HG03442 (cell line): ENCODE measurements around the gene VSIG8.

Experiments
- ATAC-seq: cut with Tn5 transposase; IDR thresholded peaks from one replicate; pipeline ENCODE4 v1.9.1; 2021; ENCODE audit warnings: mild to moderate bottlenecking, moderate library complexity; ENCODE audit not compliant: unreplicated experiment

VSIG8 gene

DNA sequence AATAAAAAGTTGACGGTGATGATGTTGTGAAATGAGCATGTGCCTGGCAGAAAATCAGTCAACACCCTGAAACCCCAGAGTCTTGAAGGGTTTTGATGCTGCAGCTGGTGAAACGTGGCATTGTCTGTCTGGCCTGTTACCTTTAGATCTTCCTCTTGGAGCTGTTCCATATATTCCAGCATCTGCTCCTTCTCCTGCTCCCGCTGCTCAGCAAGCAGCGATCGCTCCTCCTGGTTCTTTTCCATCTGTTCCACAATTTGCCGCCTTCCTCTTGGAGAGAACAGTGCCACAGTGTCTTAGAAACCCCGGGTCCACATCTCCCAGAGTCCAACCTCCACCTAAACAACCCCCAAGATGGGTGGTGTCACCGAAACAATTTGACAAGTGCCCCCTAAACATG is 21.8 kb upstream of the VSIG8 start:
- ATAC-seq: no peak

DNA sequence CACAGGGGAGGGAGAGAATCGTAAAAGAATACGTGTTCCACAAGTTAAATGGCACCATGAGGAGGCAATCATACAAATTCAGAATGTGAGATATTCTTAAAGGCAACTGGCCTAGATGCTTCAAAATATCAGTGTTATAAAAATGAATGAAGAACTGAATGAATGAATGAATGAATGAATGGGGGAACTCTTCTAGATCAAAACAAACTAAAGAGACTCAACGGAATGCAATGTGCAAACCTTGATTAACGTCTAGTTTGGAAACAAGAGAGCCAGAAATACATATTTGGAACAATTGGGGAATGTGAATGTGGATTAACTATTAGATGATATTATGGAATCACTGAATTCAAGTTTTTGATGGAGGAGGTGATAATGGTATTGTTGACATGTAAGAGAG is 20.7 kb upstream of the VSIG8 start:
- ATAC-seq: no peak

DNA sequence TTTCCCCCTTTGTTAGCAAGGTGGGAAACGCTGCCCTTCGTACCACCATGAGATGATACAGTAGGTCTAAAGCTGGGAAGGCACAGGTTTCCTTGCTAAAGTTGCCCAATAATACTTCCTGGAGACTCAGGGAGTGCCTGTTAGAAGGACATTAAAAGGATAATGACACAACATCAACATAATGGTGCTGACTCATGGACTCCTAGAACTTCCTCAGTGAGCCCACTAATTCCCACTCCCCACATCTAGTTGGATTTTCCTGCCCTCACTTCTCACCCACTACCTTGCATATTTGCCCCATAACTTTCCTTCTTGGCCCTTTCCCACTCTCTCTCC is 20.0 kb upstream of the VSIG8 start:
- no peak for ATAC-seq

DNA sequence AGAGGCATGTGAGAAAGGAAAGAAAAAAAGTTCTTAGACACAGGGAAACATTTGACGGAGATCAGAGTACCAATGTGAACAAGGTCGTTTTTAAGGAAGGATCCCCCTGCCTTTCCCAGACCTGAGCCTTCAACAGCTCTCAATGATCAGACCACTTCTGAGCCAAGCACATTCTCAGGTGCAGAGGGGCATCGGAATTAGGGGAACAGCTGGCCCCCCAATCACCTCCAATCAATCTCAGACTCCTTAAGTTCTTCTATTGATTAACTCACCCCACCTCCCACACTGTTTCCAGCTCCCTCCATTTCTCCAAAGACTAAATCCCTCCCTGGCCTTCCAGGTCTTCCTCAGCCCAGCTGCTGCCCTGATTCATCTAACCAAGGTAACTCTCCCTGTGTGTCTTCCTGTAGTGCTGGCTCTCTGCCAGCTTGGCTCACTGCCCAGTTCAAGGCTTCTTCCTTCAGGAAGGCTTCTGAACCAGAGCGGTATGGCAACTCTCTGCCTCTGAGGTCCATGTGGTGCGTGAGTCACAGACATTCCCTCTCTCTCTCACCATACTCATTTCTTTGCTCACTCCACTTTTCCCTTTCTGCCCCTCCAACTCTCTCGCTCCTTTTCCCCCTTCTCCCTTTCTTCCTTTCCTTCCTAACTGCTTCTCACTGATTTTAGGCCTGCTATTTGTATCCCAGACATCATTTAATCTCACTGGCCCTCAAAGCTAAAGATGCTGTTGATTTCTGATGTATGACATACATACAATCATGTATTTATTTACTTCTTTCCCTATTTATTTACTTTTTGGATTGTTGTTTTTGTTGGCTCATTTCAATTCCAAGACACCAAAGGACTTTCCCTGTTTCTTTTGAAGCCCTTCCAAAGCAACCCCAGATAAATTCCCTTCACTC is 19.4 kb upstream of the VSIG8 start:
- ATAC-seq: no peak

DNA sequence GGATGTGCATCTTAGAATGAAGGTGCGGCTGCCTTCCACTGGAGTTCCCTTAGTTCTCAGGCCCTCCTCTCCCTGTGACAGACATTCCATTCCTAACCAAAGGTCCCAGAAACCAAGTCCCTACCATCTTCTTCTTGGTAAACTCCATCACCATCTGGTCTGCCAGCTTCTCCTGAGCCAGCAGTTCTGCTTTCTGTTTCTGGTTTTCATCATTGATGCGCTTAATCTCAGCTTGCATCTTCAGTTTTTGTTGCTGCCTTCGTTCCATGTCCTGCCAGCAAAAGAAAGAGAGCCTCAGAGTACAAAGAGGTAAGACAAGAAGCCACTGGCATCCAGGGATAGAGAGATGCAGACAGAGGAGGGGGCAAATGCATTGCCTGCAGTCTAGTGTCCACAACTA is 18.0 kb upstream of the VSIG8 start:
- ATAC-seq: no peak

DNA sequence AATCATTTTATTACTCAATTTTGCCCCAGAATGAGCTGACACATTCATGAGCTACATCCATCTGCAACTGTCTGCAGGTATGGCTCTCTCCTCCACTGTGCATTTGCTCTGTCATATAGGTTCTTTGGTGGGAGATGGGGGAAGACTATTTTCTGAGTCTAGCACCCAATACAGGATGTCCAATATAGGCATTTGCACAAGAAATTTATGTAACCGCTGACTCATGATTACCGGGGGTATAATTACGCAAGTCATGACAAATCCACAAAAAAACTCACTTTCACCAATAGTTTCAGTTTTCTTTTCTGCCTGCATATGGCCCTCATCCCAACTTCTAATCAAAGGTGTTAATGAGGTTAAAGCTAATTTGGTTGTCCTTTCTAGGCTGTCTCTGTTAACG is 17.5 kb upstream of the VSIG8 start:
- ATAC-seq: no peak

DNA sequence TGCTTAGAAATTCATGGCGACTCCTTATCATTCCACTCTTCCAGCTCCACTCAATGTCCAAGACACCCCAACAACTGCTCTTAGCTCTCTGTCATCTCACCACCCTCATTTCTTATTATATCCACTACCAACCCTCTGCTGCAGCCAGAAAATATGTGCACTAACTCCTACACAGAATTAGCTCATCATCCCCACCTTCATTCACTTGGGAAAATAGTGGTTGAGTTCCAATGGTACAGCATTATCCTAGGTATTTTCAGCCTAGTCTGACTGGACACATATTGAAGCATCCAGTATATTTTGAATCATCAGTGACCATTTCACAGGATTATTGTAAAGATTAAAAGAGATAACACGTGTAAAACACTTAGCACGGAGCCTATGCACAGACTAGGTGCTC is 16.7 kb upstream of the VSIG8 start:
- no peak for ATAC-seq

DNA sequence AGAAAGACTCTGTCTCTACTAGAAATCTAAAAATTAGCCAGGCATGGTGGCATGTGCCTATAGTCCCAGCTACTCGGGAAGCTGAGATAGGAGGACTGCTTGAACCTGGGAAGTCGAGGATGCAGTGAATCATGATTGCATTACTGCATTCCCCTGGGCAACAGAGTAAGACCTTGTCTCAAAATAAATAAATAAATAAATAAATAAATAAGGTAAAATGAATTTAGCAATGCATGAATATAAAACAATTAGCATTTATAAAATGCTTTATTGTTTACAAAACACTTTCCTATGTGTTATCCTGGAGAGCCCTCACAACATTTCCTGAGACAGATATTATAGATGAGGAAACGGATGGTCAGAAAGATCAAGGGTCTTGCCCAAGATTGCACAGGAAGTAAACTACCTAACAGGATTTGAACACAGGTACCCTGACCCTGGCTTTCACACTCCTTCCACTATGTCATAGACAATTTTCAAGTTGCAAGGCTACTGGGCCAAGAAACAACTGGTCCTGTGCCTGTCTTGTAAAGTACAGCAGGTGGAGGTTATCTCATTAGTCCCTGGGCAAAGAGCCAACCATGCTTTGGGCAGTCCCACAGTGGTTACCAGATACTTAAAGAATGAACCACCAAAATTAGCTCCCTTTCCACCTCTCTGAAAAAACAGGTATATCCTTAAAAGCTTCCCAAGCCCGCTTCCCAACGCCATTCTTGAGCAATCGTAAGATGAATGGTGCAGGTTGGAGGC is 15.4 kb upstream of the VSIG8 start:
- no peak for ATAC-seq

DNA sequence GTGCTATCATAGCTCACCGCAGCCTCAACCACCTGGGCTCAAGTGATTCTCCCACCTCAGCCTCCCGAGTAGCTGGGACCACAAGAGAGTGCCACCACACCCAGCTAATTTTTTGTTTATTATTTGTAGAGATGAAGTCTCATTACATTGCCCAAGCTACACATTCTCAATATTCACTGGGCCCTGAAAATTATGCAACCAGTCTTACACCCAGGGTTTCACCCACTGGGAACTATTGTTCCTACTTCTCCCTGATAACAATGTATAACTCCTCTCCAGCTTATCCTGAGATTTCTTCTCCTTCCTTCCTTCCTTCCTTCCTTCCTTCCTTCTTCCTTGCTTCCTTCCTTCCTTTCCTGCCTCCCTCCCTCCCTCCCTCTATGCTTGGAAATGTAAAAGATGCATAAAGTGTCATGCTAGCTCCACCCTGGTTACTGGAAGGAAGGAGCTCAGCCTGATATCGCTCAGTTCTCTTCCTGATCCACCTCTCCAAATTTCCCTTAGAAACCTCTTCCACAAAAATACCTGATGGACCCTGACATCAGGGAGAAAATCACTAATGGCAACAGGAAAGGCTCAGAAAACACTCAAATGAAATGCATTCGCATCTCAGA is 11.2 kb upstream of the VSIG8 start:
- no peak for ATAC-seq

DNA sequence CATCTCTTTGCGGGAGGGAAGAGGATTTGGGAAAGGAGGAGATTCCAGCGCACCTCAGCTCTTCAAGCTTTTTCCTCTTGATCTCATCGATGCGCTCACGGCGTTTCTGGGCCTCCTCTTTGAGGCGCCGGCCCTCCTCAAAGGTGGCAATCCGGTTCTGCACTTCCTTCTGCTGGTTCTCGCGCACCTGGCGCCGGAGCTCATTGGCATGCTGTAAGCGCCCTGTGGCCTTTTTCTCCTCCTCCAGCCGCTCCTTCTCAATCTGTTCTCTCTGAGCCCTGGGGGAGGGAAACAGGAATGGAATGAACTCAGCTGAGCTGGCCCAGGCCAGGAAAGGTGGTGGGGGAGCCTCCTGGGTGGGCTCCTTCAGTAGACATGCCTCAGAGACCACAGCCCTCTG is 10.4 kb upstream of the VSIG8 start:
- ATAC-seq: no peak

DNA sequence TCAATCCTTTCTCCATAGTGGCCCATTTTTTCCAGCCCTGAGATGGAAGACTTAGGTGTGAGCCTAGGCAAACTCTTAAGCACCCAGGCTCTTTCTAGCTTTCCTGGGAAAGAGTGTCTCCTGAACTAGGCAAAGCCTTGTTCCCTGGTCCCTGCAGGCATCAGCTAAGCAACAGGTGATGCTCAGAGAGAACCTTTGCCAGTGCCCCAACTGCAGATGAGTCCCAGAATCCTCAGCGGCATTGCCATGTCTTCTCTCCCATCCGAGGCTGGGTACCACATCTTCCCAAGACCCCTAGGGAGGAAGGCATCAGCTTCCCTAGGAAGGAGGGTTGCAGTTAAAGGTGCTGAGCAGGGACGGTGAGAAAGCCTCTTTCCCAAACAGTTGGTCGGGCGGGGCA is 8.2 kb upstream of the VSIG8 start:
- ATAC-seq: no peak

DNA sequence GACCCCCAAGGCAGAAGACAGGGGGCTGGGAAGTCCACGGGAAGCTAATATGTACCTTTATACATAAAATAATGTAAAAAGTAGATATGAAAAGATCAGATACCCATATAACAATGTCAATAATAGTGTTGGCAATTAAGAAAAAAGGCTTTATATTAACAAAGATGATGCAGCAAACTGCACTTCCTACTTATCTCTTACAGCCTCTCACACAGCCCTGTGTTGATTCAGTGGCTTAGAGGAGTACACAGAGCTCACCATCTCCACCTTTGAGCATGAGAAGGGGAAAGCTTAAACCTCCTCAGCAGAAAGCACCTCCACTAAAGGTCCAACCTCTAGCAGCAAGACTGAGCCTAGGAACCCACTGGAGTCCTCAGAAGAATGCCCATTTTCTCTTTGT is 7.2 kb upstream of the VSIG8 start:
- no peak for ATAC-seq

DNA sequence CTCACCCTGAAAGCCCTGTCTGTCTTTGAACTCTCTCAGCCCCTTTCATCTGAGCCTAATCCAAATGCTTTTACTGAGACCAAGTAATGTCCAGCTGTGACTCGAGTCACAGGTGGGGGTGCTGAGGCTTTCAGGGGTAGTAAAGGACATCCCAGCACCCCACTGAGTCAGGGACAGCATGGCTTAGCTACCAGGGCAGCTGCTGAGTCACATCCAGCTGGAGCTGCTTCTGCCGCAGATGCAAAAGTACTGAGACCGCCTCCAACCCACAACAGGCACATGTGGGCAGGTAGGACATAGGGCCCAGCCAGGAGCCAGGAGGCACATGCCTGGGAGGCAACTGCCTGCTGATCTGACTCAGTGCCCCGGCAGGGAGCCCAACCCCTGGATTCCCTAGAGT is 6.7 kb upstream of the VSIG8 start:
- no peak for ATAC-seq

DNA sequence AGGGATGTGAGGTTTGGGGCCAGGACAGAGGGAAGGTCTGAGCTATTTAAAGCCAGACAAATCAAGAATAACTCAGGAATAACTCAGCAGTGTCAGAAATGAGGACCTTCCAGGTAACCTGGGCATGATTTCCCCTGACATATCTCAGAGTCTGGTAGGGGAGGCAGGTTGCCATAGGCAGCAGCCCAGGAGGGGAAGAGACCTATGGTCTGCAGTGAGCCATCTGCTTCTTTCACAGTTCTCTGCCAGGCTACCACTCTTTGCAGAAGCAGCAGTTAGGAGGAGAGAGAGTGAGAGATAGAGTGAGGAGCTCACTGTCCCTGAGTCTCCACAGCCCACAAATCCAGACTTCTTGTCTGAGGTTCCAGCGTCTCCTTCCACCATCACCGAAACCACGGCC is 6.3 kb upstream of the VSIG8 start:
- ATAC-seq: no peak

DNA sequence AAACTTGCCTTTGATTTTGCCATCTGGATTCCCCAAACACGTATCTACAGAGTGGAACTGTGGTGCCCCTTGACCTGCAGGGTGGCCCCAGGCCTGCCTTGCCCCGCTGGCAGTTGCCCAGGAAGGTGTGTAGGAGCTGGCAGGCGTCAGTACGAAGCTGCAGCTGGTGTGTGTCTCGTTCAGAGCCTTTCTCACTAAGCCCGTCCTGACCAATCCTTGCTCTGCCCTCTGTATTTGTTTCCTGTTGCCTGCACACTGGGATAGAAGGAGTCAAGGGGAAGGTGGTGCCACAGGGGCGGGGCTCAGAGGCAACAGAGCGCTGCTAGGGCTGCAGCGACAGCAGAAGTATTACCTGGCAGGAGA is 5.2 kb upstream of the VSIG8 start:
- ATAC-seq: no peak

DNA sequence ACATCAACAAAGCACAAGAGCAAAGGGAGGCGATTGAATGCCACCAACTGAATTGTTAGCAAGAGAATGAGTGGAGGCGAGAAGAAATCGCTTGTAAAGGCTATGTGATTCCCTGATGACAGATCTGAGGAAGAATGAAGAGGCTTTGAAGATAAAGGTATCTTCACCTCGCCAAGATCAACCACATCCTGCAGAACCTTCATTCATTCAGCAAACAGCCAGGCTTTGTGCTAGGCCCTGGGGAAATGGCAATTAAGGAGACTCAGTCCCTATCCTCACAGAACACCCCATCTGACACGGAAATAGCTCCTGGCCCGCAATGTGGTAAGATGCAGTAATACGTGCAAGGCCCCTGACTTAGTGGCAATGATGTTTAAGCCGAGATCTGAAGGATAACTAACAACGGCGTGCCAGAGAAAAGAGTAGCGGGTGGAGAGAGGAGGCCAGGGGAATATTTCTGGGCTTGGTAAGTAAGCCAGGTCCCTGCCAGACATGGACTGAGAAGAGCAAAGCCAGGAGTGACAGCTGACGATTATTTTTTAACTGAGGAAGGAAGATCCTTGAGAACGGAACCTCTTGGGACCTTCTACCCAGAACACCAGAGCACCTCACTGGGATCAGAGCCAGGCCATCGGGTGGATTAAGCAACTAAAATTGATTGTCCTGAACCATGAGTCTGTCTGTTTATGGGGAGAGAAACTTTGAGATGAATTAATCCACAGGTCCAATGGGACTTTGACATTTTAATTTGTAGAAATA is 4.6 kb upstream of the VSIG8 start:
- no peak for ATAC-seq

DNA sequence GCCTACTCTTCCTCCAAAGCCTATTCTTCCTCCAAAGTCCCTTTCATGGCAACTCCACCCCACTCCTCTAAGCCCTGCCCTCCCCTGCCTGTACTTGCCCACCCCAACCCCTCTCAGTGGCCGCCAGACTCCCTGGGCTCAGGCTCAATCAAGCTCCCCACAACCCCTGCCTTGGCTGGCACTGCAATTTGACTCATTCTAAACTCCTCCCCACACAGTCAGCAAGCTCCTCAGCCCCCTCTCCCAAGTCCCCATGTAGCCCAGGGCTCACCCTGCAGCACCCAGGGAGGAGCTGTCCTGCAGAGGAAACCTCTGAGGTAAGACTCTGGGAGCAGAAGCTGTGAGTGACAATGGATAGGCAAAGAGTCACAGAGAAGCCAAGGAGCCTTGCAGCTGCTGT is 3.6 kb upstream of the VSIG8 start:
- ATAC-seq: no peak

DNA sequence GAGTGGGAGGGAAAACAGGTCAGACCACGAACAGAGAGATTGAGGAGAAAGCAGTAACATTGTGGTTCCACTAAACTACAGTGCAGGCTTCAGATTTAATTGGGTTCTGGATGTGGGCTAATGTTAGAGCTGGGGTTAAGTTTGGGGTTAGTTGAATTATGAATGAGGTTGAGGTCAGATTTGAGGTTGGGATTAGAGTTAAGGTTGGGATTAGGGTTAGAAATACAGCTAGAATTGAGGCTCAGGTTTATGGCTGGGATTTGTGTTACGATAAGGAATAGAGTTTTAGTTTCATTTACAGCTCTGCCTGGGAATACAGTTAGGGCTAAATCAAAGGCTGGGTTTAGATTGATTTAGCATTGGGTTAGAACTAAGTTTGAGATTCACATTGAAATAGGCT is 1.8 kb upstream of the VSIG8 start:
- ATAC-seq: no peak

DNA sequence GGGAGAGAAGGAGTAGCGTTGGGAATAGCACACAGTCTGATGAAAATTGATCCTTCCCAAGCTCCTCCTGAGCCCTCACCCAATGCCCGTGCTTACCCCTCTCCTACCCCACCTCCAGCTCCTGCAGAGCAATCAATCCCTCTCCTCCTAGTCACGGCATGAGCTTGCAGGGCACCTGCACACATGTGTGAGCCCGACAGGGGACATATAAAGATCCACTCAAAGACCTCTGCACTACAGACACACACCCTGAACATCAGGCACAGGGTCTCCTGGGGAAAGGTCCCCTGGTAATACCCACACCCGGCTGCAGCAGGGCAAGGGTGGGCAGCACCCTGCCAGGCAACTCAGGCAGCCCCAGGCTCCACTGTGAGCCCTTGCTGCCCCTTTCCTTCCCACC is 426 bp downstream of the VSIG8 start:
- ATAC-seq: no peak

DNA sequence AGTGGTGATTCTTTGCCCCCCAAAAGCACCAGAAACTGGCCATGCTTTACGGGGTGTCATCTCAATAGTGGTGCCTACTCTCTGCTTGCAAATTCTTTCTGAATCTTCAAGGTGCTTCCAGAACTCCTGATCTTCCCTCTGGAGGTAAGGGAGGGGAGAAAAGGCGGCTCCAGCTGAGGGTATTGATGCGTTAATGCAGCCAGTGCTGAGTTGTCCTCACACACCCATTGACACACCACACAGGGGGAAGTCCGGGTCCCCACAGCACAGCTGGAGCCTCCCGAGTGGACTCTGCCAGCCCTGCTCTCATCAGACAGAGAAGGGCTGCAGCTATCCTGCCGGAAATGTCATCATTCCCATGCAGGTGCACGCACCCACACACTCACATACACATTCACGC is 1.2 kb downstream of the VSIG8 start:
- ATAC-seq: no peak

DNA sequence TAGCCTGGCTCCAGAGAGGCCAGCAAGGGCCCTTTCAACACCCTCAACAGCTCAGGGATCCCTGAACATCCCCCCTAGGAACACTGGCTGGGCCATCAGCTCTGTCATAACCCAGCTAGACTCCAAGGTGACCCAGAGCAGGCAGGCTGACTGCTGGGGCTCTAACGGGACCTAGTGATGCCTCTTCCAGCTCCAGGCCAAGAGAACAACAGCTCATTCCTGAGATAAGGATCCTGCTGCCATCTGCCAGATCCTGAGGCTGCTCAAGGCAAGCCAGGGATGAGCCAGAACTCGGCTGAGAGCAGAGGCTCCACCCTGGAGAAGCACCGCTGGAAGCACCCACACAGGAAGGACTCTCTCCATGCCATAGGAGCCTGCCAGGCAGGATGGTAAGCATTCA is 2.0 kb downstream of the VSIG8 start:
- ATAC-seq: no peak
